Activated CD4-positive, CD25-positive, alpha-beta regulatory T cell treated with anti-CD3 and anti-CD28 coated beads, Interleukin-2, amount 50 U/mL, for 24 hours (primary cell): ENCODE results near the gene AKNA.
A peak's percentile ranks its signal among the peaks of the same experiment; 100 is the strongest.

Experiments used
- ATAC-seq, 2 donors: fragments of 150-1000 bp; cut with Tn5 transposase; one replicate each; pipeline ENCODE4 v1.10.0; 2021; ENCODE audit warnings: mild to moderate bottlenecking in 1 of 2, moderate library complexity in 1 of 2

The AKNA gene

DNA sequence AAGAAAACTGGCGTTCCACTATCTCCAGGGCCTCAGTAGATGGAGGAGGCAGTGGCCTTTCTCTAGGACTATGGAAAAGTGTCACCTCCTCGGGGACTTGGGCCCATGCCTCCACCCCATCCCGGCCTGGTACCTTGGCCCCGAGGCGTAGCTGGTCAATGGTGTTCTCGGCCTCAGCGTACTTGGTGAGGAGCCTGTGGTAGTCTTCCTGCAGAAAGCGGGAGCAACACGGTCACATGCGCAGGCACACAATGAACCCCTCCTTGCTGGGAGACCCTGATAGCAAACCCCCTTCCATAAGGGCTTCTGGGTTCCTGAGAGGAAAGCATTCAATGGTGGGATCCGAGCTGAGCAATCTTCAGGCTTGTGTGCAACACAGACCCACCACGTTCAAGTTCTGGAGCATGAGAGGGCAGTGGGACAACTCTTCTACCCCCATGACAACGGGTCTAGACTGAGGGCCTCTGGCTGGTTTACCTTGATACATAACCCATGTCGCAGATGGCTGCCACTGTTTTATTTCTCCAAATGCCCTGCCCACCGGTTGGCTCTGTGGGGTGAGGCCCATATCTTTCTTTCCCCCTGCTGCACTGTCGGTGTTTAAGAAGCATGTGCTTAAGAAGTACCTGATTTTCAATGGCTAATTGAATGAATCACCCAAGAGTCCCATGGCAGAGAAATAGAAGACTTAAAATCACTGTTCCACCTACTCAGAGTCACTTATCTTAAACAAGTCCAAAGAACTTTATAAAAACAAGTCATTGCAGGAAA lies 13.6 kb downstream of the AKNA start:
- ATAC-seq, result no peak

- peak; percentile 83 to 88 for ATAC-seq
These were observed 14.8 kb downstream of the AKNA start for GRCh38 chr9:114372921-114373448.

- peak; percentile 49 to 64 for ATAC-seq
These were observed 15.5 kb downstream of the AKNA start for GRCh38 chr9:114371973-114372917.

DNA sequence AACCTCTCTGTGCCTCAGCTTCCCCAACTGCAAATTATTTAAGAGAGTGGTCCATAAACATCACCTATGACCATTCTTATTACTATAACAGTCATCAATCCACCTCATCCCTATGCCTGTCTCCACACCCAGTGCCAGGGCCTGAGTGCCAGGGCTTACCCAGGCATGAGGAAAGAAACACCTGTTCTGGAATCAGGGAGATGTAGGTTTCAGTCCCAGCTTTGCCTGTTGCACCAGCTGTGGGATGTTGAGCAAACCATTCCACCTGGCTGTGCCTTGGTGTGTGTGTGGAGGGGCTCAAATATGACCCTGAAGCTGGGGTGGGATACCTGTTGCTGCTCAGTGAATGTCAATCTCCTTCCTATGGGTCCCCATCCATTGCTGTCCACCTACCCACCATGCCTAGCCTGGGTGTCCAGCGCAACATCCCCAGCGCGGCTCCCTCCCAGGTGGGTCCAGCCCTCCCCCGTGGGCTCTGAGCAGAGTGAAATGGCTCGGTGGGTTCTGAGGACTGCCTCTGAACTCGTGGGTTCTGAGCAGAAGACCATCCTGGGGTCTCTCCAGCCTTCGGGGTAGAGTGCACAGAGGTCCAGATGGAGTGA lies 16.3 kb downstream of the AKNA start:
- ATAC-seq, result no peak

DNA sequence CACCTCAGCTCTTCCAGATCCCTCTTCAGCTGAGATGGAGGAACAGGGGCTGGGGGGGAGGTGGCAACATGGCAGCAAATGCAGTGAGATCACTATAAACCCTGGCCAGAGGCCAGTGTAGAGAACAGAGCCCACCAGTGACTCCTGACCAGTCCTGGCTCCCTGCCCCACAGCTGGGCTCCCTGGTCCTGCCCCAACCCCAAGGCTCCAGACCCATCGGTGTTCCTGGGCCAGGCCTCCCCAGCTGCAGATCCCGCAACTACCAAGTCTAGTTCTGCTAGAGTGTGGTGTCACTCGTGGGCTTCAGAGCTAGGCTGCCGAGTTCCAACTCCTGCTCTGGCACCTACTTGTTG lies 16.8 kb downstream of the AKNA start:
- ATAC-seq, result no peak

GRCh38 chr9:114370251-114370967 lies 17.4 kb downstream of the AKNA start:
- no peak for ATAC-seq

GRCh38 chr9:114369216-114370130 lies 18.3 kb downstream of the AKNA start:
- peak in 1 of 2 donors; percentile 6 for ATAC-seq

GRCh38 chr9:114367772-114368569 lies 19.8 kb downstream of the AKNA start:
- ATAC-seq, result no peak

DNA sequence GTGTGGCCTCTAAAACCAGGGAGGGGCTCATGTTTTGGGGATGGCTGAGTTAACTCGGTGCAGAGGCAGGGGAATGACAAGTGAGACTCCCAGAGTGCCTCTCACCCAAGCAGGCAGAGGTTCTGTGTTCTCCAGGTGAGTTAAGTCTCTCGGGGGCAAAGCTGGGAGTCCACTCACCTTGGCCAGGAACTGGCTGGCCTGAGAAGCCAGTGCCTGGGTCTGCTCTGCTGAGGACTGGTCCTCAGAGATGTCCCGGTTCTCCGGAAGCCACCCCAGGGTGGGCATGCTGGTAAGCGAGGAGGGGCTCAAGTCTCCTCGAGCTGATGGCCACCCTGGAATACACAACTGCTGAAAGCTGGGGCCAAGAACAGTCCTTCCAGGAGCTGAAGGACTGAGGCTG lies 20.4 kb downstream of the AKNA start:
- ATAC-seq, result no peak

- ATAC-seq, result peak; percentile 69
These were observed 21.3 kb downstream of the AKNA start for GRCh38 chr9:114366334-114367128.

GRCh38 chr9:114365194-114365593 lies 22.6 kb downstream of the AKNA start:
- ATAC-seq, result no peak

DNA sequence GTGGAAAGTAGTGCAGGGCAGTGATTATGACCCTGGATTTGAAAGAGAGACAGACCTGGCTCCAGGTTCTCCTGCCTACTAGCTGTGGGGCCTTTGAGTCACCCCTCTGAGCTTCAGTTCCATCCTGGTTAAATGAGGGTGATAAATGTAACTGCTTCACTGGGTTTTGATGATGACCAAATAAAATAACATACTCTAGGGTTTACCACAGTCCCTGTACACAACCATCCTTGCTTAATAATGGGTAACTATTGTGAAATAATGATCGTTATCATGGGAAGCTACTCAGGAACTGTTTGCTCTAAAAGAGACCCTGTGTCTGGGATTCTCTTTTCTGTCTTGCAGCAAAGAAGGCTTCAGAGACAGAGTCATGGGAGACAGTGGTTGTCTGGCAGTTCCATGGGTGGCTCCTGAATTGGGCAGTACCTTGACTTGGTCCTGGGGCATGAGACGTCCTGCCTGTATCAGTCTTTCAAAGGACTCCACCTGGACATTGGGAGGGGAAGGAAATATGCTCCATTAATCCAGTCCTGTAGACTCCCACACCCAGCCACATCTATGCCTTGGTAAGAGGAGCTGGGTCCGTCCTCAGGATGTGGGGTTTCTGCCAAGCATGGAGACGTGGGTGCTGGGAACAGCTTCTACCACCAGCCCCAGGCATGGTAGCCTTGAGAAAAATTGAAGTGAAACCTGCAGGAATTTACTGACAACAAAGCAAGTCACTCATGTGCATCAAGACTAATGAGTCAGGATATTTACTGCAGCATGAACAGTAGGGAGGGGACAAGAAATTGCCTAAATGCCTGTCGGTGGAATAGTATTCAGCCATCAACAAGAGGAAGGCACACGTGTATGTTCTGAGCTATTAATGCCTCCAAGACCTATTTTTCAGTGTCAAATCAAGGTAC lies 23.4 kb downstream of the AKNA start:
- peak; percentile 14 to 40 for ATAC-seq

DNA sequence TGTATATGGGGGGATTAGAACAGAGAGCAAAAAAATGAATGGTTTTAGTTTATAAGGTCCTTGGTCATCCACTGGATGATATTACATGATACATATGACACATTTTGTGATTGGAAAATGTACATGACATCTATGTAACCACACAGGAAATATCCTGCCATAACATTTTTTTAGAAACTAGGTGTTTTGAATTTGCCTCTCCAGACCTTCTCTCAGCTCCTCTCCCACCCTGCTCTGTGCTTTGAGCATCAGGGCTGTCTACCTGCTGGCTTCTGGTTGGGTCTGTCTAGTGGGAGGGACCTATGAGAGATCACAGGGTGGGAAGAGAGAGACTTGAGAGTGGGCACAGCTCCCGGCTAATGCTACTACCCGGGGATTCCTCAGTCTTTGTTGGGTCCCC lies 24.4 kb downstream of the AKNA start:
- peak; percentile 38 to 39 for ATAC-seq

- ATAC-seq, result no peak
These were observed 25.4 kb downstream of the AKNA start for GRCh38 chr9:114362394-114362793.

GRCh38 chr9:114361542-114361941 lies 26.2 kb downstream of the AKNA start:
- ATAC-seq, result no peak

DNA sequence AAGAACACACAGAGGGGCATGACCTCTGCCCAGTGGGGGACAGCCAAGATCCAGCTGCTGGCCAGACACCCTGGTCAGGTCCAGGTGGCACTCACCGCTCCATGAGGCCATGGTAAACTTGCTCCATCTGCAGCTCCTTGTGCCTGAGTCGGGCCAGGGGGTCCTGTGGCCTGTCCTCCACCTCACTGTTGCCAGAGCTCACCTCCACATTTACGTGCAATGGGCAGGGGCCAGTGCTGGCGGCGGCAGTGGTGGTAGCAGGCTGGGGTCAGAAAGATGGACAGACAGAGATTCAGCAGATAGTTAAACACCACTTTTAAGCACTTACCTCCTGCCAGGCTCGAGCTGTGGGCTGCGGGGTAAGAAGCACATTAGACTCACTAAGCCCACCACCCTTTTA lies 28.0 kb downstream of the AKNA start:
- ATAC-seq, result no peak

GRCh38 chr9:114357911-114358328 lies 29.9 kb downstream of the AKNA start:
- no peak for ATAC-seq

GRCh38 chr9:114357360-114357759 lies 30.4 kb downstream of the AKNA start:
- ATAC-seq, result no peak

DNA sequence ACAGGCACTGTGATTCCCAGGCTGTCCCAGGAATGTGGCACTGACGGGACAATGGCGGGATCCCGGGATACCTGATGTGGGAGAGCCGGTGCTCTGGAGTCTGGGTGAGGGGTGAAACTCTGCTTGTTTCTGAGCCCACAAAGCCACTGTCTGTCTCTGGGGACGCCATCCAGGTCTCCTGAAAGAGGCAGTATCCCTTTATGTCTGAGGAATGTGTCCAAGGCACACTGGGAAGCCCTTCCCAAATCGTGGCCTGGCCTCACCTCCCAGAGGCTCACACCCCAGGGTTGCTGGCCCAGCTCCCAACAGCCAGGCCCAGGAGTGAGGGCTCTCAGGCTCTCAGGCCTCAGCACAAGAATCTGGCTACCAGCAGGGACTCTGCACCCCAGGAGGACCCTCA lies 31.0 kb downstream of the AKNA start:
- ATAC-seq, result no peak
